ENCODE data around the gene C3orf70.
"Not testable (repeated sequence)": the region's sequence is repeated elsewhere in the genome, so short reads cannot be mapped to it uniquely, and the experiment has no call there.

Gene C3orf70

GRCh38 chr3:185150561-185150960 lies 2.3 kb downstream of the C3orf70 start:
- no peak for DNase-seq

DNA sequence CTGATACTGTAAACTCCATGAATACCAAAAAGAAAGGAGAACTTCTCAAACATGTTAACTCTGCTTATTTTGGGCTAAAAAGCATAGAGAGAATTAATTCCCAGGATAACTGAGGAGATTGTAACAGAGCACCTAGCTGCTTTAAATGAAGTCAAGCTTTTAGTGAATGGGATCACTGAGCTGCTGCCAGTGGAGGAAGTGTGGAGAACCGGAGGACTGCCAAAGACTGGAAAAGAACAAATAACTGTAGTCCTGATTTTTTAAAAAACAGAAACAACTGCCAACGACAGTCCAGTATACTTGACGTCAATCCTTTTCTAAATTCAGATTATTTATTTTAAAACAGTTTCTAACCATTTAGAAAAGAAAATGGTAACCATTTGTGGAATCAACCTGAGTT lies 3.3 kb downstream of the C3orf70 start:
- DNase-seq, result no peak

GRCh38 chr3:185145511-185145910 lies 7.3 kb downstream of the C3orf70 start:
- DNase-seq, result no peak

- no peak for DNase-seq
These were observed 8.1 kb downstream of the C3orf70 start for GRCh38 chr3:185144784-185145183.

- DNase-seq, result no peak
These were observed 15.0 kb downstream of the C3orf70 start for GRCh38 chr3:185137821-185138220.

GRCh38 chr3:185134509-185134908 lies 18.4 kb downstream of the C3orf70 start:
- no peak for DNase-seq

DNA sequence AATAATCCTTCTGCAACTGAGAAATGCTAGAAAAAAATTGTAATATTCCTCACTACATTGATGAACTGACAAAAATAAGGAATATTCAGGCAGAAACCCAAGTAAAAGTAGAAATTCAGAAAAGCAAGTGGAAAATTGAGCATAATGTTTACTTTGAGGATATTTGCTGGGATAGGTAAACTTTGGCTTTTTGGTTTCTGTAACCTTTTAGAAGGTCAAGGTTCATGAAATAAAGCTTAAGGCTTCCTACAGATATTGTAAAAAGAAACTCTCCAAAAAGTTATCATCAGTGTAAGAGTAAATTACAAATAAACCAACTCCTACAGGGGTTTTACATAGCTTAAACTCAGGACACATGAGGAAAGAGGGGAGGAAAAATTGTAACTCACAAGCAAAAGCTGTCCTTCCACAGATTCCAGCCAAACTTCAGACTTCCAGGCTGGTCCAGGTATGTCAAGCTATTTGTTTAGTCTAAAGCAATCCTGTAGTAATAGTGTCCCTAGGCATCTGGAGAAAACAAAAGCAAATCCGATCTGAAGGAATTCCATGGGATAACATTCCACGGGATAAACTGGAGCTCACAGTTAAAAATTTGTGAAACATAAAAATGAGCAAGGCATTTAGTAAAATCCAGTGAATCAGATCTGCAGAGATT lies 21.1 kb downstream of the C3orf70 start:
- no peak for DNase-seq

DNA sequence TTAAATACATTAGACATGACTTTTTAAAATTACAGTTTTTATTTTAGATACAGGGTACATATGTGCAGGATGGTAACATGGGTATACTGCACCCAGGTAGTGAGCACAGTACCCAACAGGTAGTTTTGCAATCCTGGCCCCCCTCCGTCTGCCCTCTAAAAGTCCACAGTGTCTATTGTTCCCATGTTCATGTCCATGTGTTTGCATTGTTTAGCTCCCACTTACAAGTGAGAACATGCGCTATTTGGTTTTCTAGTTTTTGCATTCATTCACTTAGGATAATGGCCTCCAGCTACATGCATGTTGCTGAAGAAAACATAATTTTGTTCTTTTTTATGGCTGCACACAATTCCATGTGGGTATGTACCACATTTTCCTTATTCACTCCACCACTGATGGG lies 23.8 kb downstream of the C3orf70 start:
- no peak for DNase-seq

DNA sequence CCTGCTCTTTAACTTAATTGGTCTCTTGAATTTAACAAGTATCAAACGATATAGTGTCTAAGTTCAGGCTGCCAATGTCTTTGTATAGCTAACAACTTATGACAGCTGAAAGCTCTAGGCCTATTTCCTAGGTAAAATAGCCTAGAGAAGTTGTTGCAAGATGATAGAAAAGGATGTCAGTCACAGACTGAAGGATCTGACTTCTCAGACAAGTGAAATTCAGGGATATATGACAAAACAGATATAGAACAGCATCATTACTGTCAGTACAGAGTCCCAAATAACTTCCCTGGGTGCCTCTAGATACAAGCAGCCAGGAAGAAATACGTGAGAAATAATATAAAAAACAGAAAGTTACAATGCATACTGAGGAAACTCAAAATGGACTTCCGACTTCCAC lies 26.7 kb downstream of the C3orf70 start:
- no peak for DNase-seq

DNA sequence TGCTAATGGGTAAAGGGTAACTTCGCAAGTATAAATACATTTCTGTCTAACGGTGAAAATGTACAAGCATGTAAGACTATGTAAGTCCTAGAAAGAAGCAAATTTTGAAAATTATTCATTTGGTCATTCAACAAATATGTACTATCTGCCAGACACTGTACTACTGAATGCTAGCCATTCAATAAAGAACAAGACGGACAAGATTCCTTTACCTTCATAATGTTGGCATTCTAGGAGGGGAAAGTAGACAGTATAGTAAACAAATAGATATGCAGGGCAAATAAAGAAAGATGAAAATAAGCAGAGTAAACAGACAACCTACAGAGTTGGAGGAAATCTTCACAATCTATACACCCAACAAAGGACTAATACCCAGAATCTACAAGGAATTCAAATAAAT lies 32.7 kb downstream of the C3orf70 start:
- no peak for DNase-seq

GRCh38 chr3:185115371-185115770 lies 37.5 kb downstream of the C3orf70 start:
- DNase-seq, result no peak

DNA sequence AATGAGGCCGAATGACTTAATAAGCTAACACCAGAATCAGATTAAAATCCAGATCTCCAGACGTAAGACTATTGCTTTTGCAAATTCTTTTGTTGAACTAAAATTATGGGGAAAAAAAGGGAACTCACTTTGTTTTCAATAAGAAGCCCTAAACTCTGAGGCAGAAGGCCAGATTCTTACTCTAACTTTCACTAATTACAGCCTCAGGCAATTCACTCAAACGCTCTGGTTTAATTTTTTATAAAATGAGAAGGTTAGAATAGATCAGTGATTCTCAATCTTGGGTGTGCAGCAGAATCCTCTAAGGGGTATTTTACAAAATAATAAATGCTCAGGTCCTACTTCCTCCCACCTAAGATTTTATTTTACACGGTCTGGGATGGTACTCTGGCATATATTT lies 38.1 kb downstream of the C3orf70 start:
- DNase-seq, result no peak

GRCh38 chr3:185112186-185112585 lies 40.7 kb downstream of the C3orf70 start:
- no peak for DNase-seq

DNA sequence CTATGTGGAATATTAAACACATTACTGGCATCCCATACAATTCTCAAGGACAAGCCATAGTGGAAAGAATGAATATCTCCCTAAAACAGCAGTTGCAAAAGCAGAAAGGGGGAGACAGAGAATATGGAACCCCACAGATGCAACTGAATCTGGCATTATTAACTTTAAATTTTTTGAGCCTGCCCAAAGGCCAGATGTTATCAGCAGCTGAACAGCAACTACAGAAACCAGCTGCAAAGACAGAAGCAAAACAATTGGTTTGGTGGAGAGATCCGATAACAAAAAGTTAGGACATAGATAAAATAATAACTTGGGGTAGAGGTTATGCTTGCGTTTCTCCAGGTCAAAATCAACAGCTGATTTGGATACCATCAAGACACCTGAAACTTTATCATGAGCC lies 43.8 kb downstream of the C3orf70 start:
- not testable (repeated sequence) for DNase-seq

DNA sequence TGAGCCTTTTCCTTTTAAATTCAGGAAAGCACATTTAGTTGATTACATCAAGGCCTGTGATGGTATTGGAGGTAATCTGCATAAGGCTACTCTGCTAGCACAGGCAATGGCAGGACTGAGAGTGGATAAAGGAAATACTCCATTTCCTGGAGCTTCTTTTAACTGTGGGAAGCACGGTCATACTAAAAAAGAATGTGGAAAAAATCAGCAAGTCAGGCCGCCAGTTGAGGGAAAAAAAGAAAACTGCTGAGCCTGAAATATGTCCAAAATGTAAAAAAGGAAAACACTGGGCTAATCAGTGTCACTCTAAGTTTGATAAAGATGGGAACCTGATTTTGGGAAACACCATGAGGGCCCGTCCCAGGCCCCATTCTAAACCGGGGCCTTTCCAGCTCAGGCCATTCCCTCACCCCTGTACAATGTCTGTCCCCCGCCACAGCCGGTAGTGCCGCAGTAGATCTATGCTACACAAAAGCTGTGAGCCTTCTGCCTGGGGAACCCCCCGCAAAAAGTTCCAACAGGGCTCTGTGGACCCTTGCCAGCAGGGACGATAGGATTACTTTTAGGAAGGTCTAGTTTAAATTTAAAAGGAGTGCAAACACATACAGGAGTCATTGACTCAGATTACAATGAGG lies 46.5 kb downstream of the C3orf70 start:
- DNase-seq, result not testable (repeated sequence)

DNA sequence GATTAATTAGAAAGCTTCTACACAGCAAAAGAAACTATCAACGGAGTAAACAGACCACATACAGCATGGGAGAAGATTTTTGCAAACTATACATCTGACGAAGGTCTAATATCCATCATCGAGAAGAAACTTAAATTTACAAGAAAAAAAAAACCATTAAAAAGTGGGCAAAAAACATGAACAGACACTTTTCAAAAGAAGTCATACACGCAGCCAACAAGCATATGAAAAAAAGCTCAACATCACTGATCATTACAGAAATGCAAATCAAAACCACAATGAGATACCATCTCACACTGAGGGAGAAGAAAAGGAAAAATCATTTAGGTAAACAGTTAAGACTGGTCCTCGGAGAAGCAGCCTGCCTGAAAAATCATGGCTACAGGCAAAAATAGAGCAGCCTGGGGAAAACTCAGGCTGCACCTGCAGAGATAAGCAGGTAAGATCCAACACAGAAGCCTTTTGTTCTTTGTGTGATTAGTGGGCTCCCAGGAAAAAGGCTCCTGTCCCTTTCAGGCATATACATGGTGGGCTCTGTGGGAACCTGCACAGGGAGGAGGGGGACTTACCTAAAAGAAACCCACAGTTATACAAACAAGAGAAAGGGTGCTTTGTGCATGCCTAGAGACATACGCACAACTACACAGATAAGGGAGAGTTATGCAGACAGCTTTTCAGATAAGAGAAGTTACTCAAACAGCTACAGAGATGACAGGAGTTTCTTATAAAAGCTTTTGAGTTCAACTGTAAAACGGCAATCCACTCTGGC lies 49.3 kb downstream of the C3orf70 start:
- no peak for DNase-seq

DNA sequence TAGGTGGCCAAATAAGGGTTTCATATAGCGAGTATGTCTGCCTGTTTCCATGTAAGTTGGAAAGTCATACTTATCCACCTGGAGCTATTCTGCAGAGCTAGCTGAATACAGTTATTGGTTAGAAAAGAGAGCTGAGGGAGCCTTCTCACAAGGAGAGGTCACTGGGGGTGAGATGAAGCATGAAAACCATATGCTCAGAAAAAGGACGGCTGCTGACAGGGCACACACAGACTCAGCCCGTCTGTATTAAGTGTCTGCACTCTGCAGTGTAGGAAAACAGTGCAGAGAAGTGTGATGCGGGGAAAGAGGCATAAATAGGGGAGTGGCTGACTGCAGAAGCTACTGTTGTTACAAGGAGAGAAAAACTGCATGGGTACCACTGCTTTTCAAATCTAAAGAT lies 58.2 kb downstream of the C3orf70 start:
- peak; percentile 84 for DNase-seq

DNA sequence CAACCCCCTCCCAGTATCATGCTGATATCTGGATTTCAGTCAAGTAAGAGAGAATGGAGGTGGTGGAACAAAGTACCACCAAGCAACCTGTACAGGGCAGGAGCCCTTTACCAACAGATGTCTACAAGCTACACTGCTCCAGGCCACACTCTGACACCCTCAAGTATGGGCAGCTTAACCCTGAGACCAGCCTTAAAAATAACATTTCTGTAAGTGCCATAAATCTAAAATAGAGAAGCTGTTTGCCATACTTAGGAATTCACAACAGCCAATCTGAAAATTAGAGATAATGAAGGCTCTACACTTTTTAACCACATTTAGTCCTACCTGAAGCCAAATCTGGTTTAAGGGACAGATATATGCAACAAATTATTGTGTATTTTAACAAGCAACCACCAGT lies 59.7 kb downstream of the C3orf70 start:
- DNase-seq, result no peak

DNA sequence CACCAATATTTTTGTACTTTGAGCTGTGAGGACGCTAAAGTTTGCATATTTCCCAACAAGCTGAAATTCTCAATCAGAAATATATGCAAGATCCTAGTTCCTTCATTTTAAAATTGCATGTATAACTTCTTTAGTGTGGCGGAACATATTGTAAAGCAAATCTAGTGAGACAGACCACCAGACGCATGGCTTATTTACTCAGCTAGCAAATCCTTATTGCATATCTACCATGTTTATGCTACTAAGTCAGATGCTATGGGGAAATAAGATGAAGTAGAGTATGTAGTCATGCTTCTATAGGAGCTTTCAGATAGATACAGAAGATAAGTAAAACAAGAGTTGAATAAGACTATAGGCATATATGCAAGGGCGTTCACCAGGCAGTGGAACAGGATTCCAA lies 62.0 kb downstream of the C3orf70 start:
- no peak for DNase-seq

DNA sequence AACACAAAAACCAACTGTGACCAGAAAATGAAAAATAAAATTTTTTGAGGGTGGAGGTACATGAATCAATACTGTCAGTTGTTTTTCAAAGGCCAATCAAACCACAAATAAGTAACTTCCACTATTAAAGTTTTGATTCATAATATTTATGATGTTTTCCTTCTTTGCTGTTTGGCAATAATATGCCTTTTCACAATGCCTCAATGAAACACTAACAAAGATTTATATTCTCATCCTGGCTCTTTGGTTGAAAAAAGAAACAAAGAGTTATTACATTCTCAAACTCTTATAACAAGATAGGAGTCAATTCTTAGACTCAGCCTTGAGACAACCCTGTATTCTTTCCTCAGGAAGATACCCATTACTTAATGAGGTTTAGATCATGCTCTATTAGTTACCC lies 63.1 kb downstream of the C3orf70 start:
- DNase-seq, result no peak

DNA sequence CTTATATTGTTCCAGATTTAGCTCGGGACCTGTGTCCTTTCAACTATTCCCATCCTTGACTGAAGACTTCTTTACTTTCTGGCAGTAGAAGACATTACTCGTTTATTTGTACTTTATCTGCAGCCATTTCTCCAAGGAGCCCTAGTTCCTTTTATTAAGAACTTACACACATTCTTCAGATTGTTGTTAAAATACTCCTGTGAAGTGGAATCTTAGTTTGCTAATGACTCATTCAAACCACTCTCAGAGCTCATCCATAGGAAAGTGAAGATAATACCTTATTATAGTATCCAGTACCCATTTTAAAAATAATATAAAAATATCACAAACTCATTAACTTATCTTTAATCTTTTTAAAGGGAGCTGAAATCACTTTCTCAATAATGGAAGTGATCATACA lies 63.5 kb downstream of the C3orf70 start:
- no peak for DNase-seq

- no peak for DNase-seq
These were observed 65.4 kb downstream of the C3orf70 start for GRCh38 chr3:185087419-185087818.

- DNase-seq, result no peak
These were observed 68.0 kb downstream of the C3orf70 start for GRCh38 chr3:185084901-185085300.

- no peak for DNase-seq
These were observed 68.5 kb downstream of the C3orf70 start for GRCh38 chr3:185084402-185084801.

Measured in NCI-H2171 treated with DMSO at 0.1 percent for 48 hours (cell line).